Small intestine (tissue), 7 donors: Measurements from ENCODE around the gene MAEA. TPM values are rescaled to one million over a fixed set of nuclear protein-coding genes. Genes with fewer than 3 reads are reported as not detected.

Experiments
- DNase-seq, 2 donors: peaks; one replicate each; pipeline versions ENCODE4 v3.0.0 to v3.0.0-alpha.2; 2013
- FAIRE-seq: peaks from 2 replicates; lab custom pipeline; 2012; peaks lifted over from hg19 to GRCh38; lab: Jason Lieb, UNC
- H3K27ac ChIP-seq, 3 donors: one replicate each; pipeline ENCODE4 v1.5.1; 2013; ENCODE audit warnings: low read length in 2 of 3, mild to moderate bottlenecking in 2 of 3, control low read depth in 1 of 3, inconsistent platforms in 1 of 3, low read depth in 1 of 3, moderate library complexity in 1 of 3
- H3K27me3 ChIP-seq, 3 donors: one replicate each; pipeline ENCODE4 v1.6.1; 2013; ENCODE audit warnings: low read length in 3 of 3, inconsistent platforms in 1 of 3; ENCODE audit not compliant: control insufficient read depth in 3 of 3, insufficient read depth in 3 of 3
- H3K36me3 ChIP-seq, 3 donors: one replicate each; pipeline ENCODE4 v1.6.1; 2013; ENCODE audit warnings: low read length in 3 of 3, inconsistent platforms in 1 of 3, low read depth in 1 of 3, mild to moderate bottlenecking in 1 of 3, moderate library complexity in 1 of 3; ENCODE audit not compliant: control insufficient read depth in 3 of 3, insufficient read depth in 2 of 3
- H3K4me1 ChIP-seq, 3 donors: one replicate each; pipeline ENCODE4 v1.6.1; 2013; ENCODE audit warnings: low read length in 2 of 3, inconsistent platforms in 1 of 3, low read depth in 1 of 3, mild to moderate bottlenecking in 1 of 3, moderate library complexity in 1 of 3; ENCODE audit not compliant: control insufficient read depth in 3 of 3, insufficient read depth in 2 of 3
- H3K4me3 ChIP-seq, 3 donors: one replicate each; pipeline ENCODE4 v1.5.1; 2013; ENCODE audit warnings: low read length in 3 of 3, control low read depth in 1 of 3, inconsistent platforms in 1 of 3, low read depth in 1 of 3, mild to moderate bottlenecking in 1 of 3, moderate library complexity in 1 of 3
- H3K9me3 ChIP-seq, 2 donors: one replicate each; pipeline ENCODE4 v1.6.1; 2013; ENCODE audit warnings: low read depth in 1 of 2, low read length in 1 of 2; ENCODE audit not compliant: control insufficient read depth in 2 of 2, insufficient read depth in 1 of 2
- WGBS, 3 donors: extraction: QIAGEN DNeasy Blood & Tissue Kit; methylation state at CpG; one replicate each; pipeline ENCODE4 v1.1.7; 2013; 5-methylcytosine and 5-hydroxymethylcytosine counted together
- polyA plus RNA-seq, 4 donors: library from polyadenylated mRNA; stranded (reverse) in 3 of 4; unstranded in 1 of 4; fragments of 200-250 nt in 3 of 4; fragments of 120-200 nt in 1 of 4; gene quantifications; one replicate each; pipeline versions ENCODE4 v1.2.1 to v1.2.3, GENCODE V29; 2013
- donor health status: healthy with polysubstance abuse.
- donor health status: control.
- donor health status: control.
- donor health status: Bipolar disorder and iron deficiency.
- donor health status: healthy.

Gene MAEA
- polyA plus RNA-seq, 4 donors, result 49.4 to 97.1 (median 65.8) TPM

- no peaks in the 10 kb centered on the region for H3K9me3 ChIP-seq
- H3K4me1 ChIP-seq, result no peaks in the 10 kb centered on the region
- DNase-seq (no peak), FAIRE-seq (no peak)
- no peaks in the 10 kb centered on the region for H3K27me3 ChIP-seq
- H3K4me3 ChIP-seq, result no peak overlapping the region
- 84 to 88% (median 86%) methylated on average over 25 to 26 of the region's 27 CpGs for WGBS, 3 donors
- H3K27ac ChIP-seq, result no peak overlapping the region
- peaks cover 8 to 79% (median 21%) of the 10 kb centered on the region in 3 donors for H3K36me3 ChIP-seq
Measured at GRCh38 chr4:1315836-1316536, 26.3 kb downstream of the MAEA start.

DNA sequence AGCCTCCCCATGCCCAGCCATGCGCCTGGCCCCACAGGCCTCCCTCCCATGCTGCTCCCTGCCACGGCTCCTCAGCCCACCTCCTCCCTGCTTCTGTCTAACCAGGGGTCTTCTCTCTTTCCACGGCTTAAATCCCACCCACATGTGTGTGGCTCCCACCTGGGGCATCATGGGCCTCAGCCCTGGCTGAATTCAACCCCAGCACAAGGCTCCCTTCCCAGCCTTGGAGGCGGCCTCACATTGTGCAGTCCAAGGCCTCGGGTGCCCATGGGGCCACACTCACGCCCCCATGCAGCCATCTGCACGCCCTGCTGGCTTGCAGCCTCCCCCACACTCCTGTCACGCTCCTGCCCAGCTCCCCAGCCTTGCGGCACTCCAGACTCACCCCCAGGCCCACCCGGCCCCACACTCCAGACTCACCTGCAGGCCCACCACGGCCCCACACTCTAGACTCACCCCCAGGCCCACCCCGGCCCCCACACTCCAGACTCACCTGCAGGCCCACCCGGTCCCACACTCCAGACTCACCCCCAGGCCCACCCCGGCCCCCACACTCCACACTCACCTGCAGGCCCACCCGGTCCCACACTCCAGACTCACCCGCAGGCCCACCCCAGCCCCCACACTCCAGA lies 27.0 kb downstream of the MAEA start:
- Histone ChIP-seq H3K36me3 (peaks cover 8 to 76% (median 21%) of the 10 kb centered on the region in 3 donors), H3K4me1 (no peaks in the 10 kb centered on the region), H3K4me3 (no peak overlapping the region), H3K27ac (no peak overlapping the region), H3K9me3 (no peaks in the 10 kb centered on the region), H3K27me3 (no peaks in the 10 kb centered on the region)
- WGBS, 3 donors, result 85 to 88% (median 87%) methylated on average over 16 of the region's 16 CpGs
- DNase-seq (no peak), FAIRE-seq (no peak)

GRCh38 chr4:1317177-1318045 lies 27.7 kb downstream of the MAEA start:
- Histone ChIP-seq H3K9me3 (no peaks in the 10 kb centered on the region), H3K36me3 (peaks cover 8 to 75% (median 23%) of the 10 kb centered on the region in 3 donors), H3K27ac (no peak overlapping the region), H3K27me3 (no peaks in the 10 kb centered on the region), H3K4me3 (no peak overlapping the region), H3K4me1 (no peaks in the 10 kb centered on the region)
- FAIRE-seq (no peak), DNase-seq (no peak)
- WGBS, 3 donors, result 94 to 96% (median 96%) methylated on average over 28 to 29 of the region's 29 CpGs

- no peak overlapping the region for H3K4me3 ChIP-seq
- no peak overlapping the region for H3K27ac ChIP-seq
- H3K9me3 ChIP-seq, result no peaks in the 10 kb centered on the region
- H3K27me3 ChIP-seq, result no peaks in the 10 kb centered on the region
- DNase-seq, result no peak
- 98% methylated on average over 13 of the region's 13 CpGs for WGBS, 3 donors
- no peak for FAIRE-seq
- no peaks in the 10 kb centered on the region for H3K4me1 ChIP-seq
- peaks cover 8 to 73% (median 25%) of the 10 kb centered on the region in 3 donors for H3K36me3 ChIP-seq
Measured at GRCh38 chr4:1318046-1318375, 28.3 kb downstream of the MAEA start.

- 90 to 92% (median 91%) methylated on average over 18 of the region's 18 CpGs for WGBS, 3 donors
- DNase-seq, result no peak
- H3K36me3 ChIP-seq, result peaks cover 8 to 73% (median 29%) of the 10 kb centered on the region in 3 donors
Measured at GRCh38 chr4:1318488-1319213, 29.0 kb downstream of the MAEA start.

GRCh38 chr4:1321486-1321885 lies 31.8 kb downstream of the MAEA start:
- H3K27ac ChIP-seq, result no peak overlapping the region
- no peaks in the 10 kb centered on the region for H3K4me1 ChIP-seq
- FAIRE-seq (no peak), DNase-seq (no peak)
- no peaks in the 10 kb centered on the region for H3K9me3 ChIP-seq
- no peaks in the 10 kb centered on the region for H3K27me3 ChIP-seq
- H3K36me3 ChIP-seq, result peaks cover 6 to 74% (median 34%) of the 10 kb centered on the region in 3 donors
- H3K4me3 ChIP-seq, result no peak overlapping the region
- WGBS, 3 donors, result 88 to 90% (median 90%) methylated on average over 13 of the region's 13 CpGs

More at GRCh38 chr4:1318488-1319213, 29.0 kb downstream of the MAEA start:
- Histone ChIP-seq H3K9me3 (no peaks in the 10 kb centered on the region), H3K27ac (no peak overlapping the region), H3K4me3 (no peak overlapping the region), H3K27me3 (no peaks in the 10 kb centered on the region), H3K4me1 (no peaks in the 10 kb centered on the region)
- FAIRE-seq, result no peak

DNA sequence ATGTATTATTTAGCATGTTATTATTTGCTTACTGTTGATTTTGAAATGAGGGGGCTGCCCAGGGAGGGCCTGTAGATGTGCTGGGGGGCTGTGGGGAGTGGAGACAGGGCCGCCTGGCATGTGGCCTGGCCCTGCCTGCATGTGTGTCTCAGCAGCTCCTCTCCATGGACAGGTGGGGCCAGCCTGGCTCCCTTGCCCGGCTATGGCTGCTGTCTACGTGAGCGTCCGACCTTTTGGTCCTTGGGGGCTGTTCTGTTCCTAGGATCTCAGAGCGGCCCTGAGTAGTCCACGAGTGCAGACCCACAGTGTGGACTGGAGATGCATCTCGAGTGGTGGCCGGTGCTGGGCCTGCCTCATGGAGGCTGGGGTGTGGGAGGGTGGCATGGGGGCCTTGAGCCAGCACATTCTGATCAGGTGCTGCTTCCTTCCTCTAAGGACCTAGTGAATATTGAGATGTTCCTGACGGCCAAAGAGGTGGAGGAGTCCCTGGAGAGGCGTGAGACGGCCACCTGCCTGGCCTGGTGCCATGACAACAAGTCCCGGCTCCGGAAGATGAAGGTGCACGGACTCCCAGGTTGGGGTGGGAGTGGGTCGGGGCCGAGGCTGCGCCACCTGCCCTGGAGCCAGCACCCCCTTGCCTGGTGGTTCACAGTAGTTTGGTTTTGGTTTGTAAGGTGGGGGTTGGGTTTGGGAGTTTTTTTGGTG lies 32.4 kb downstream of the MAEA start:
- DNase-seq, result no peak
- peaks cover 2 to 77% (median 36%) of the 10 kb centered on the region in 3 donors for H3K36me3 ChIP-seq
- no peak for FAIRE-seq

More for the DNA sequence above, 32.4 kb downstream of the MAEA start:
- H3K4me1 ChIP-seq, result no peaks in the 10 kb centered on the region
- no peak overlapping the region for H3K27ac ChIP-seq
- no peak overlapping the region for H3K4me3 ChIP-seq
- no peaks in the 10 kb centered on the region for H3K27me3 ChIP-seq
- H3K9me3 ChIP-seq, result no peaks in the 10 kb centered on the region
- WGBS, 3 donors, result 91 to 97% (median 94%) methylated on average over 18 of the region's 18 CpGs
